GM12872 (cell line): ENCODE measurements around the gene CLTB.

Experiments used
- TF ChIP-seq, protein P1 (sequence below): IDR thresholded peaks from 3 replicates; pipeline ENCODE4 v1.5.1; 2011; ENCODE audit warnings: low read depth, mild to moderate bottlenecking, low read length, moderate library complexity; ENCODE audit not compliant: insufficient read depth

CLTB gene

DNA sequence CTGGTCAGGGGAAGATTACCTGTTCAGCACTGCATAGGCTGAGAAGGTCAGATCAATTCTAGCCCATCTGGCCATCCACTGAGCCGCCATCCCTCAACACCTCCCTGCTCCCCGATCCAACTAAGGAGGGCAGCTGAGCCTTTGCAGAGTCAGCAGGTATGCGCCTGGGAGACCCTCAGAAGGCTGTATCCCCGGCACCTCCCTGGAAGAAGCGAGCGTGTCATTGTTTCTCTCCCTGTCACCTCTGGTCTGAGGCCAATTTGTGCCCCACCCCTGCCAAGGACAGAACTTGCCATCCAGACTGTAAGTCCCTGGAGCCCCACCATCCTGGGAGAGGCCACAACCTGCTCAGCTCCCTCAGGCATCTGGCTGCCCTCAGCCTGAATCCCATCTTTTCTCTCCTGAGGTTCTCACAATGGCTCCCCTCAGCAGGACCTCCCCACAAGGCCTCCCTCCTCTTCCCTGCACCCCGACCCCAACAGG is 2.6 kb downstream of the CLTB start:
- TF ChIP-seq, protein P1, sequence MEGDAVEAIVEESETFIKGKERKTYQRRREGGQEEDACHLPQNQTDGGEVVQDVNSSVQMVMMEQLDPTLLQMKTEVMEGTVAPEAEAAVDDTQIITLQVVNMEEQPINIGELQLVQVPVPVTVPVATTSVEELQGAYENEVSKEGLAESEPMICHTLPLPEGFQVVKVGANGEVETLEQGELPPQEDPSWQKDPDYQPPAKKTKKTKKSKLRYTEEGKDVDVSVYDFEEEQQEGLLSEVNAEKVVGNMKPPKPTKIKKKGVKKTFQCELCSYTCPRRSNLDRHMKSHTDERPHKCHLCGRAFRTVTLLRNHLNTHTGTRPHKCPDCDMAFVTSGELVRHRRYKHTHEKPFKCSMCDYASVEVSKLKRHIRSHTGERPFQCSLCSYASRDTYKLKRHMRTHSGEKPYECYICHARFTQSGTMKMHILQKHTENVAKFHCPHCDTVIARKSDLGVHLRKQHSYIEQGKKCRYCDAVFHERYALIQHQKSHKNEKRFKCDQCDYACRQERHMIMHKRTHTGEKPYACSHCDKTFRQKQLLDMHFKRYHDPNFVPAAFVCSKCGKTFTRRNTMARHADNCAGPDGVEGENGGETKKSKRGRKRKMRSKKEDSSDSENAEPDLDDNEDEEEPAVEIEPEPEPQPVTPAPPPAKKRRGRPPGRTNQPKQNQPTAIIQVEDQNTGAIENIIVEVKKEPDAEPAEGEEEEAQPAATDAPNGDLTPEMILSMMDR: no peak

DNA sequence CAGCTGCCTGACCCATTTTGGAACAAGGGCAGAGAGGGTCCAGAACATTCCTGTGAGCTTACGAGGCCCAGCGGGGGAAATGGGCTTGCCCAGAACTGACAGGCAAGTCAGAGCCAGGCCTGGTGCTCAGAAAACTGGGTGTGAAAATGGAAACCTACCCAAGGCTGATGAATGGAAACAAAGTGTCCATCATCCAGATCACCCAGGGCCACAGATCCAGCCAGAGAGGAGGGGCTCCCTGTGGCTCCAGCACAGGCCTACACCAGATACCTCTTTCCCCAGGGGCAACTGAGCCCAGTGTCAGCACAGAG is 3.1 kb downstream of the CLTB start:
- TF ChIP-seq, protein P1: no peak

DNA sequence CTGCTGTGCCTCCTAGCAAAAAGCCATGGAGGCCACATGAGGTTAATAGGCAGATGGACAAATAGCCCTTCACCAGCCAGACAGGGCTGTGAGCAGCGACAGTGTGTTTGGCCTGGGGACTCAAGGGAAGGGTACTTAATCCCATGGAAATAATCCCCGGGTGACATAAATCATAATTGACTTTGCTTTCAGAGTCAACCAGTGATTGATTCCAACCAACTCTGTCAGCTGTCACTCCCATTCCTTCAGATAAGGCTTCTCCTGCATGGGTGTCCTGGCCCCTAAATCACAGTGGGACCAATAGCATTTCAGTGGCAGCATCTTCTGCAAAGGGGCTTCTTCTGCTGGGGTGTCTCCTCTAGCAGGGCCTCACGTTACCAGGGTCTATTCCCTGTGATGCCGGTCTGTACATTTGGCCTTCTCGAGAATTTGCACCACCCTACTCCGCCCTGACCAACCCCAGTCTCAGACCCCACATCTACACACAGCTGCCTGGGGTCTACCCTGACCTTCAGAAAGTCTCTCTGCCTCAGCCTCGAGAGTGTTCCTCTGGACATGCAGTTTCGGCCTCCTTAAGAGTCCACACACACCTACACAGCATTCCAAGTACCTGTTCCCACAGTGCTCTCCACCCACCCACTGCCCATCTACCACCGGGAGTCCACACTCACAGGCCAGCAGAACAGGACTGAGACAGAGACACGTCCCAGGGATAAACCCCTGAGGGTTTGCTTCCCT is 3.7 kb downstream of the CLTB start:
- TF ChIP-seq, protein P1: no peak

DNA sequence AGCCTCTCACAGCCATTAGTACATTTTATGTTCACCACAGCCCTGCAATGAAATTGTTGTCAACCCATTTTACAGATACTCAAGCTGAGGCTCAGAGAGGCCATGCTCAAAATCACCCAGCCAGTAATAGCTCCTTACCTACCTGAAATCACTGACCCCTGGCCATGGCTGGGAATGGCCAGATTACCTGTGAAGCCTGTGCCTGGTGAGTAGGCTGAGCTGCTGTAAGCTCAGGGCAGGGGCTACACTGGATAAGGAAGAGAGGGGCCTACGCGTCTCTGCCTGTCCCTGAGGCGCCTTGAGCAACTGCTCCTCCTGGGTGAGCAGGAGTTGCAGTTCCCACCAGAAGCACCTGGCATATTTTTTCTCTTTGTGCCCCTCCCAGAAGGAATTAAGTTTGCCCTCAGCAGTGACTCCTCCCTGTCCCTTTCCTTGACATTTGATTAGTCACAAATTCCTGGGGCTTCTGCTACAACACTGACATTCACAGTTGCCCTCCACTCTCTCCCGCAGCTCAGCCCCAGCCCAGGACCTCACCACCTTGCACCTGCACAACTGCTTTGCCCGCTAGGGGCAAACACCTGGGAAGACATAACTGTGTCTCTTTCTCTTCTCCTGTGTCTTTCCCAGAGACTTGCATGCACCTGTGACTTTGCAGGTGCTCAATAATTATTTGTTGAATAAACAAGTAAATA is 5.7 kb downstream of the CLTB start:
- TF ChIP-seq, protein P1: no peak

DNA sequence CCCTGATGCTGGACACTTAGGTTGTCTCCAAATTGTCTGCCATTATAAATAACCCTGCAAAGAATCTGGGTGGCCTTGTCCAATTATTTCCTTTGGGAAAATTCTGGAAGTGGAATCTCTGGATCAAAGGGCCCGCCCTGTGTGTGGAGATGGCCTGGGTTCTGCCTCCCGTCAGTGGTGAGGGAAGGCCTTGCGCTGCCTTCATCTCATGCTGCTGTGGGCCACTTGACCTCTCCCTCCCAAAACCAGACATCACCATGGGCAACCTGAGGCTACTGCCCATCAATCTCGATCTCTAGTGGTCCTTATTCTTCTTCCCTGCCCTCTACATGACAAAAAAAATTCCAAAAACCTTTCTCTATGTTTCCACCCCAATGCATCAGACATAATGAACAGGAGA is 6.6 kb downstream of the CLTB start:
- TF ChIP-seq, protein P1: no peak

DNA sequence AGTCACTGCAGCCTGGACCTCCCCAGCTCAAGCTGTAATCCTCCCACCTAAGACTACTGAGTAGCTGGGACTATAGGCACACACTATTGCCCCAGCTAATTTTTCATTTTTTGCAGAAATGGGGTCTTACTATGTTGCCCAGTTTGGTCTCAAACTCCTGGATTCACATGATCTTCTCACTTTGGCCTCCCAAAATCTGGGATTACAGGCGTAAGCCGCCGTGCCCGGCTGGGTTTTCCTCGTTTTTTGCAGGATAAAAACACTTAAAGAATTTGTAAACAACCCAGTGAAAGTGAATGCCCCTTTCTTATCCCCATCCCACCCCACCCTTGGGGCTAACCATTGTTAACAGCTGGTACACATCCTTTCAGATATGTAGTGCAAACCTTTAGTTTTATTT is 7.7 kb downstream of the CLTB start:
- TF ChIP-seq, protein P1: no peak

DNA sequence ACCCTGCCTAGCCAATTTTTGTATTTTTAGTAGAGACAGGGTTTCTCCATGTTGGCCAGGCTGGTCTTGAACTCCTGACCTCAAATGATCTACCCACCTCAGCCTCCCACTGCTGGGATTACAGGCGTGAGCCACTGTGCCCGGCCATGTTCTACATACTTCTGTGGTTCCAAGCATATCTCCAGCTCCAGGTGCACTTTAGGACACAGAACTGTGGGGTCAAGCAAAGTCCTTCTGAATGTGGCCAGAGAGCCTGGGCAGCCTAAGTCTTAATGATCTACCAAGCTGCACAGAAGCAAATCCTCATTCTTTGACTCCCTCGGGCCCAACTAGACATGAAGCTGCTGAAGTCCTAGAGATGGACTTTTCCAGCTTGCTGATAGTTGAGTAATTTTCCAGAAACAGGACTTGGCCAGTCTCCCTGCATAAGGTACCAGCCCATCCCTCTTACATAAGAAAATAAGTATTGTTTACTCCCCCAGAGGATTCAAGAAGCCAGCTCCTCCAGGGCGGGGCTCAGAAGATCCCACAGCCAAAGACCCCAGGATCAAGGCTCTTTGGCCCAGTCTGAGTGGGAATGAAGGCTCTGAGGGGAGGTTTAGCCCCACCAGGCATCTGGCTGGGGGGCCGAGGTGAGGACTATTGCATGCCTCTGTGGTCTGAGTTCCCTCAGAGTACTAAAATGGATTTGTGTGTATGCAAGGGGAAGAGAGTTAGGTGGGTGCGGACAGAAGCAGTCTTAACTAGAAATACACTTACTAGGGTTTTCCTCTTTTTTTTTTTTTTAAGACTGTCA is 8.7 kb downstream of the CLTB start:
- TF ChIP-seq, protein P1: no peak
